GM21526 (cell line): Measurements from ENCODE around the gene PHF3.

ENCODE experiments used
- ATAC-seq: cut with Tn5 transposase; IDR thresholded peaks from one replicate; pipeline ENCODE4 v1.9.1; 2021; ENCODE audit warnings: moderate library complexity; ENCODE audit not compliant: unreplicated experiment, low FRiP score

Gene PHF3

GRCh38 chr6:63635588-63636517, at the start of gene PHF3:
Gene PHF3 (plus strand): TSS chr6:63635802. CDS start chr6:63646552, 10,750 bp downstream.
- peak; percentile 88 for ATAC-seq

DNA sequence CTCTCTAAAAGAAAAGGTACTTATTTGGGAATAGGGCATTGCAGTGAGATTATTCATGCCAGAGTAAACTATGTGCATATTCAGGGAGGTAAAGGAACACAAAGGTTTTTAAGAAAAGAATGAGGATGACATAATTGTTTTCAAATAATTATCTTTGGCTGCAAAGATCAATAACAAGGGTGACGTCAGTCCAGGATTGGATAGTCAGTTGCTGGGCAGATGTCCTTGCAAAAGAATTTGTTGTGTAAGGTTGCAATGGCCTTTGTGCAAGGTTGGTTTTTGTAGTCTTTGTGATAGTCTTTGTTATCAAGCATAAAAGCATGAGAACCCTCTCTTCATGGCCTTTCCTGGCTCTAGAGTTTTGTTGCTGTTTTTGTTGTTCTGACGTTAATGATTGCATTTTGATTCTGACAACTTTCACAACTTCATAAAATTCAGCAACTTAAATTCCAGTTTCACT, 45.6 kb upstream of the PHF3 start:
- ATAC-seq: no peak

- ATAC-seq: no peak
Measured at GRCh38 chr6:63592886-63593285, 42.7 kb upstream of the PHF3 start.

DNA sequence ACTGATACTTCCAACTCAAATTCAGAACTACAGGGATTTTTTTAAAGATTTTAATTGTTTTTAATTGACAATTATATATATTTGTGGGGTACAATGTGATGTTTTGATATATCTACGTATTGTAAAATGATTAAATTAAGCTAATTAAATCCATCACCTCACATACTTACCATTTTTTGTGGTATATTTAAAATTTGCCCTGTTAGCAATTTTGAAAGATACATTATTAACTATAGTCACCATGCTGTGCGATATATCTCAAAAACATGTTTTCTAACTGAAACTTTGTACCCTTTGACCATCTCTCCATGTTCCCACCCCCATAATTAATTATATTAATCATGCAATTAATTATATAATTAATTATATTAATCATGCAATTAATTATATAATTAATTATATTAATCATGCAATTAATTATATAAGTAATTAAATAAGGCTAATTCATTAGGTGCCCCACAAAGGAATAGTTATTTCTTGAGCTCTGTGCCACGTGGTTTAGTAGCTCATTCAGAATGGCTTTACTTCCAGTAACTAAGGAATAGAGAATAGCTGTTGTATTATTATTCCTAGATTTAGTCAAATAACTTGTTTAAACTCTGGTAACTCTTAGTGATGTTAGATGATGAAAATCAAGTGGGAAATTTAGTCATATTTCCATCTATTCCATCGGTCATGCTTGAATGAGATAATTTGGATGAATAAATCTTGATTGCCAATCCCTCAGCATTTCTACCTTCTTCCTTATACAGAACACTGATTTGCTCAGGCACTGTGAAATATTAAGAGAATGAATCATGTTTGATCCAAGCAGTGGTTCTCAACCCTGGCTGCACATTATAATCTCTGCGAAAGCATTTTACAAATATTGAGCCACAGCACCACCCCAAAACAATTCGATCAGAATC, 38.2 kb upstream of the PHF3 start:
- no peak for ATAC-seq

- peak; percentile 100 for ATAC-seq
Measured at GRCh38 chr6:63598049-63599036, 37.3 kb upstream of the PHF3 start.

GRCh38 chr6:63599243-63599642, 36.4 kb upstream of the PHF3 start:
- no peak for ATAC-seq

GRCh38 chr6:63600136-63600535, 35.5 kb upstream of the PHF3 start:
- no peak for ATAC-seq

- no peak for ATAC-seq
Measured at GRCh38 chr6:63609231-63609630, 26.4 kb upstream of the PHF3 start.

GRCh38 chr6:63610944-63611343, 24.7 kb upstream of the PHF3 start:
- ATAC-seq: no peak

DNA sequence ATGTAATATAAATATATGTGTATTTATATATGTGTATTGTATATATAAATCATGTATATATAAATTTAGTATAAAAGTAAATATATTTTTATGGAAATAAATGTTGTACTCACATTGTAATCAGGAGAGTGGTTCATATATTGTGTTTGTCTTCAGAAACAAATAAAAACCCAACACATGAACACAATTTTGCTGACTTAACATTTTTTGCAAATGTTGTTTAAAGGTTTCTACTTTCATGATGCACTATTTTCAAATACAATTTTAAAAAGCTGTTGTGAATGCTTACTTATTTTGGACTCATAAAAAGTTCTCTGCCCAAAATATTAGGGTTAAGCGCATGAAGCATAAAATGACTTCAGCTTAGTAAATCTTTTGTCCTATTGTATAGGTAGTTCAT, 24.0 kb upstream of the PHF3 start:
- ATAC-seq: no peak

DNA sequence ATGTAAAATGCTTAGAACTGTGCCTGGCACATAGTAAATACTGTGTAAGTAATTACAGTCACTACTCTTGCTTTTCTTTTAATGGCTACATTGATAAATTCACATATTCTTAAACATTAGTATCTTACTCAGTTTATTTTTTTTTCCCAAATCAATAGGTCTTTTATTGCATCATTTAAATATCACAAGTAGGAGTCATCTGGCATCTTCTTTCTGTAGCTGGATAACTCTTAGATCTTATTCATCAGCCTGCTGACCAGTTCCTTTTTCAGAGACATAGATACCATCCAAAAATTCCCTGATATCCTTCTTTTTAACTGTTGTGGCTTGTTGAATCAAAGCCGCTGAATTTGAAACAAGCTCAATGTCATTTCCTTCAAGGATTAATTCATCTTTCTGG, 20.0 kb upstream of the PHF3 start:
- no peak for ATAC-seq

DNA sequence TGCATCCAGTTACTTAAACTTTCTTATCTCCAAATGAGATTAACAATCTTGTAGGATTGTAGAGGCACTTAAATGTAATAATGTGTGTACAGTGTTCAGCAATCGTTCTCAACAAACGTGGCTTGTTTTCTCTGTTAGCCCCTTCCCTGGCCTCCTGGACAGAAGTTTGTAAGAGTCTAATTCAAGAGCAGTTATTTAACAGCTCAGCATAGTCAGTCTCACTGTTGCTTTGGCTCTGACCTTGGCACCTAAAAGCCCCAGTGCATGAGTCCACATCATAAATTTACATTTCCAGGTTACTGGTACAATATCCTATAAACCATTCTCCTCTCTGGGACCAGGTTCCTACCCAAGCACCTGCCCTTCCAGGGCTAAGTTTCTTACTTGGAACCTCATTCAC, 11.5 kb upstream of the PHF3 start:
- ATAC-seq: no peak

DNA sequence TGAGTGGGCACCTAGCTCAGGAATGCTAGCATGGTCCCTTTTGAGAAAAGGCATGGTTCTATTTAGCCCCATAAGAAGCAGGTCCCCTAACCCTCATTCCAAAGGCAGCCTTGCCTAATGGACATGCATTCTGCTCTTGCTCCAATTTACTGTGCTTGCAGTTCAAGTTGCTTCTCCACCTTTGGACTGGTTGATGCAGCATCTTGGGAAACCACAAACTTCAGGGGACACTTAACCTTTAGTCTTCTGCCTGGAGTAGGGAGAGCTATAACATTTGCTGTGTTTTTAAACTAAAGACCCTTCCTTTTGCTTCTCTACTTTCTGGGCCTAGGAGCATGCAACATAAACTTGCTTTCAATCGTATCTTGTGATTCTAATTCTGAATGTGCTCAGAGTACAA, 5.1 kb upstream of the PHF3 start:
- no peak for ATAC-seq

GRCh38 chr6:63634630-63635029, 972 bp upstream of the PHF3 start:
- no peak for ATAC-seq

- ATAC-seq: peak; percentile 30
Measured at GRCh38 chr6:63635215-63635587, 401 bp upstream of the PHF3 start.

- peak; percentile 6 for ATAC-seq
Measured at GRCh38 chr6:63636518-63637021, 968 bp downstream of the PHF3 start.

DNA sequence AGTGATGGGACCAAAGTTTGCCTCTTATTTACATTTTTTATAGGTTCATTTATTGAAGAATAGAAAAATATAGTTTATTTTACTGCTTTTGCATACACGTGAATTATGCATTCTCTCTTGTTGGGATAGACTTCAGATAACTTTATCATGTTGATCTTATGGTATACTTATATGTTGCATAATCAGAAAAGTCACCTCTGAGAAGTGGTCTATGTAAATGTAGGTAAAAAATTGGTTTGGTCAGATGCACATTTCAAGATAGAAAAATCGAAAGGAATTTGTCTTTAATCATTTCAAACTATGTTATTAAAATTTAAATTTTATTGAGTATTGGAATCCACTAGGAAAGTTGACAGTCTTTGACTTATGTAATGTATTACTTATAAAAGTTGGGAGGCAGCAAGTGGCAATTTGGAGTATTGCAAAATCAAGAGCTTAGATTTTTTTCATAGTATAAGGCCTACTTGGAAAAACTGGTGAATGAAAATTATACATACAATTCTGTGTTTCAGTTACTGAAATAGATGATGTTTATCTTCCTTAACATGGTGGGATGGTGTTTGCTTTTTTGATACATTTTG, 2.4 kb downstream of the PHF3 start:
- ATAC-seq: no peak

DNA sequence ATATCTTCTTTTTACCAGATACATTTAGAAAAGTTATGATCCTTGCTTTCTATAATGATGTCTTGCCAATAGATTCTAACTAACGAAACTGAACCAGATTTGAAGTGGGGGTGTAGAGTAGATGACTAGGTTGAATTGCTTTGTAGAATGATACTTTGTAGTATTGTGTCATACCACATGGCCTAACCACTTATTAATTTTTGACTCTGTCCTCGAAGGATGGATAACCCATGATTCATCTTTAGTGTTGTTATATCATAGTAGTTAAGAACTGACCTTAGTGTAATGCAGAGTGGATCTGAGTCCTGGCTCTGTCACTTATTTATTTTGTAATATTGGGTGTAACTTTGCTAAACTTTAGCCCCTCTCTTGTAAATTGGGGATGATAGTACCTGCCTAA, 4.5 kb downstream of the PHF3 start:
- ATAC-seq: no peak

GRCh38 chr6:63643862-63644261, 8.3 kb downstream of the PHF3 start:
- ATAC-seq: no peak
